Heart right ventricle (tissue), 16 donors: ENCODE data around the gene GRM7. TPM values are rescaled to one million over a fixed set of nuclear protein-coding genes. Genes with fewer than 3 reads are reported as not detected.

Source experiments
- ATAC-seq, 8 donors: fragments of 200-7000 bp; cut with Tn5 transposase; one replicate each; pipeline ENCODE4 v1.9.1; 2020; ENCODE audit warnings: mild to moderate bottlenecking in 8 of 8, moderate library complexity in 8 of 8, moderate number of reproducible peaks in 1 of 8
- DNase-seq, 2 donors: peaks; one replicate each; pipeline ENCODE4 v3.0.0-alpha.2; 2020
- H3K27ac ChIP-seq, 10 donors: fragments of 200-600 bp; sonication (generic) in 2 of 10; one replicate each; pipeline versions ENCODE4 v1.5.0 to v1.8.0; 2020 to 2022; ENCODE audit warnings: mild to moderate bottlenecking in 3 of 10
- H3K27me3 ChIP-seq, 7 donors: fragments of 200-600 bp; one replicate each; pipeline ENCODE4 v1.8.0; 2021 to 2022; ENCODE audit warnings: mild to moderate bottlenecking in 2 of 7
- H3K36me3 ChIP-seq, 9 donors: fragments of 200-600 bp; sonication (generic) in 1 of 9; one replicate each; pipeline versions ENCODE4 v1.5.0 to v1.8.0; 2020 to 2022; ENCODE audit warnings: mild to moderate bottlenecking in 2 of 9
- H3K4me1 ChIP-seq, 9 donors: fragments of 200-600 bp; sonication (generic) in 1 of 9; one replicate each; pipeline versions ENCODE4 v1.5.0 to v1.8.0; 2020 to 2022; ENCODE audit warnings: mild to moderate bottlenecking in 4 of 9
- H3K4me3 ChIP-seq, 10 donors: fragments of 200-600 bp; sonication (generic) in 2 of 10; one replicate each; pipeline versions ENCODE4 v1.5.0 to v1.8.0; 2020 to 2022; ENCODE audit warnings: mild to moderate bottlenecking in 7 of 10, moderate library complexity in 2 of 10
- H3K9me3 ChIP-seq, 11 donors: fragments of 200-600 bp in 10 of 11; sonication (generic) in 2 of 11; one replicate each; pipeline versions ENCODE4 v1.5.0 to v1.8.0; 2013 to 2022; ENCODE audit warnings: mild to moderate bottlenecking in 2 of 11, control low read depth in 1 of 11, moderate library complexity in 1 of 11
- CTCF ChIP-seq, 9 donors: fragments of 200-600 bp; sonication (generic) in 2 of 9; IDR thresholded peaks; one replicate each; pipeline versions ENCODE4 v1.5.0 to v1.8.0; 2021 to 2022; ENCODE audit warnings: antibody characterized with exemption in 9 of 9, mild to moderate bottlenecking in 5 of 9, moderate library complexity in 1 of 9
- WGBS, 2 donors: extraction: QIAGEN DNeasy Blood & Tissue Kit; methylation state at CpG; one replicate each; pipeline ENCODE4 v1.1.7; 2013; ENCODE audit warnings: inconsistent platforms in 1 of 2; 5-methylcytosine and 5-hydroxymethylcytosine counted together
- intact Hi-C, 10 donors: fragments of 100-400 bp; cut with DNase I; formaldehyde crosslinking; loops; one replicate each; pipeline versions ENCODE4 v1.11.1 to v1.14.2; 2022
- polyA plus RNA-seq, 2 donors: library from polyadenylated mRNA; stranded (reverse); fragments of 200-250 nt; gene quantifications; one replicate each; pipeline ENCODE4 v1.2.3, GENCODE V29; 2013
- total RNA-seq, 10 donors: library from RNA; stranded (reverse); fragmentation: NEBNext Ultra II Directional in 3 of 10; extraction: Animal tissue kit (Norgen Biotek cat#: 25700) in 3 of 10; gene quantifications; one replicate each; pipeline versions ENCODE4 v1.2.1 to v1.2.4, GENCODE V29; 2021 to 2023
- donor health status: Arrhythmogenic right ventricular cardiomyopathy.
- donor health status: ischemic (EF 13 %, LVEDD 7.1; RV severe dilation, severe dysfunction).
- donor health status: healthy with polysubstance abuse.
- donor health status: DM: no; HTN: yes; CAD: no.
- donor health status: DM: no; HTN: no; CAD: no.
- donor health status: ischemic (EF 25% LVEDD 6.9; RV normal size, moderate dysfunction).
- donor health status: ischemic (EF 25% LVEDD 5.7; RV mildly dilated, moderate dysfunction).
- donor health status: healthy.
- donor health status: DM: yes; HTN: yes; CAD: no.
- donor health status: Ischemic cardiomyopathy.
- donor health status: ischemic (EF 35%, LVEDD 5.7; RV mildly dilated, moderate dysfunction).
- donor health status: nonischemic (EF 11% LVEDD 7.7; RV severe dilation, severe dysfunction).
- donor health status: DM: yes; HTN: yes; CAD: no.
- donor health status: PGD.
- donor health status: ischemic (EF 29% LVEDD 5.4; RV normal size, mild dysfunction).
- donor health status: nonischemic (EF 23%, LVEDD 6.1; RV moderate dilation, normal function).

Gene GRM7
- total and polyA plus RNA-seq, 12 donors, result not detected

GRCh38 chr3:7625021-7625420, 764.1 kb downstream of the GRM7 start:
- no peak overlapping the region for H3K4me3 ChIP-seq
- intact Hi-C loops, result no loop called here
- no peak for ATAC-seq
- WGBS, 2 donors, result 85% methylated on average over 6 of the region's 6 CpGs
- H3K9me3 ChIP-seq, result peaks cover 0 to 4% (median 0%) of the 10 kb centered on the region in 11 donors
- H3K4me1 ChIP-seq, result peaks cover 0 to under 1% (median 0%) of the 10 kb centered on the region in 9 donors
- H3K27me3 ChIP-seq, result no peaks in the 10 kb centered on the region
- TF ChIP-seq CTCF (IDR thresholded peaks at IDR 0.05), result no peak
- DNase-seq, result no peak
- H3K27ac ChIP-seq, result no peak overlapping the region
- no peaks in the 10 kb centered on the region for H3K36me3 ChIP-seq

DNA sequence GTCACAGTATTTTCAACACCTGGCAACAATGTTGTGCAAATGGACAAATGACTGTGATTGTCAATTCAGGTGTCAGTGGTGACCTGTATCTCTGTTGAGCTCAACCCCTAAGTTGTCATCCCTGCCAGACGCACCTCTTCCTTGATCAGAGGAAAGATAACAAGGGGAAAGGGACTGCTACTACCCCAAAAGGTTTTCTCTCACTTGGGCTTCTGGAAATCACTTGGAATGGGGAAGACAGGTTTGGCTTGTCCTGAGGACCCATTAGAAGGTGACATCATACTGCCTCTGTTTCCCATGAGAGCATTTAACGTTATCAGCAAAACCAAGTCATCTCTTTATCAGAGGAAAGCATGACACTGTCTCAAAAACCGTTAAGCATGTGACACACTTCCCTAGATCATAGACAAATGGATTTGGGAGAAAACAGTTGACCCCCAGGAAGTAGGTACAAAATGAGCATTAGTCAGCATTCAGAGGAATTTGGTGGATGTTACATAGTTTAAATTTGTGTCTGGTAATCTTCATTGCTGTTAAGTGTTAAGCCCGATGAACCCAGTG, 769.5 kb downstream of the GRM7 start:
- no peaks in the 10 kb centered on the region for H3K36me3 ChIP-seq
- WGBS, 2 donors, result 41 to 57% methylated on average over 4 of the region's 4 CpGs
- H3K4me1 ChIP-seq, result peaks cover 0 to 13% (median 0%) of the 10 kb centered on the region in 9 donors
- H3K4me3 ChIP-seq, result no peak overlapping the region
- TF ChIP-seq CTCF (IDR thresholded peaks at IDR 0.05), result no peak
- ATAC-seq (peak in 2 of 8 donors; percentile 13 to 38), DNase-seq (no peak)
- H3K9me3 ChIP-seq, result peaks cover 0 to 4% (median 0%) of the 10 kb centered on the region in 11 donors
- no peaks in the 10 kb centered on the region for H3K27me3 ChIP-seq
- H3K27ac ChIP-seq, result no peak overlapping the region
- intact Hi-C loops, result no loop called here

GRCh38 chr3:7630925-7631324, 770.0 kb downstream of the GRM7 start:
- ATAC-seq (peak in 3 of 8 donors; percentile 18 to 49 (median 35)), DNase-seq (peak; percentile 25 to 28)
- Histone ChIP-seq H3K27ac (no peak overlapping the region), H3K4me3 (peak overlapping the region in 3 of 10 donors; percentile 2 to 15 (median 11)), H3K36me3 (no peaks in the 10 kb centered on the region), H3K9me3 (peaks cover 0 to 4% (median 0%) of the 10 kb centered on the region in 11 donors), H3K27me3 (no peaks in the 10 kb centered on the region), H3K4me1 (peaks cover 0 to 13% (median 0%) of the 10 kb centered on the region in 9 donors)
- WGBS, 2 donors, result 15 to 33% methylated on average over 4 of the region's 4 CpGs
- intact Hi-C loops, result no loop called here
- peak in 1 of 9 donors; percentile 11 for TF ChIP-seq CTCF (IDR thresholded peaks at IDR 0.05)

DNA sequence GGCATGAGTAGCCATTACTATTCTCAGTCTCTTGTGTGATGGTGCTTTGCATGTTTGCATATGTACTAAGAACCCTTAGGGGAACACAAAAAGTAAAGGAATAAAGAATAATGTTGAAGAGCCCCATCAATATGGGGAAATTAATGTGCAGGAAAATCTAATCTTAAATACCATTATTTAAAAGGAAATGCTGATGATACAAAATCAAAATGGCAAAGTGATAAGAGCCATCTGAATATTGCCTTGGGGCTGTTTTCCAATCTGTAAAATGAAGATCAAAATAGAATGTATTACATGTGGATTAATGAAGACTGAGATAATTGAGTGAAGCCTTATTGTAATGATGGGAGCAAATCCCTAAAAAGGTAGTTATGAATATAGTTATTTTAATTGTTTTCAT, 771.4 kb downstream of the GRM7 start:
- Histone ChIP-seq H3K36me3 (no peaks in the 10 kb centered on the region), H3K4me1 (peaks cover 0 to 13% (median 0%) of the 10 kb centered on the region in 9 donors), H3K4me3 (no peak overlapping the region), H3K27ac (no peak overlapping the region), H3K27me3 (no peaks in the 10 kb centered on the region), H3K9me3 (peaks cover 0 to 4% (median 0%) of the 10 kb centered on the region in 11 donors)
- DNase-seq (no peak), ATAC-seq (no peak)
- intact Hi-C loops, result no loop called here
- TF ChIP-seq CTCF (IDR thresholded peaks at IDR 0.05), result no peak
